ENCODE data around the gene SLC34A1. TPM values are rescaled to one million over a fixed set of nuclear protein-coding genes. Genes with fewer than 3 reads are reported as not detected.

Gene SLC34A1
- total and polyA plus RNA-seq, 2 experiments from 2014 or later, result not detected

GRCh38 chr5:177344891-177345290 lies 39.3 kb upstream of the SLC34A1 start:
- no peak overlapping the region for H3K4me3 ChIP-seq
- Mint-ChIP-seq H3K27me3 (ENCODE audit: insufficient read depth, low read depth, poor library complexity) (peaks cover 1% of the 10 kb centered on the region), H3K4me3 (no peak overlapping the region), H3K27ac (no peak overlapping the region), H3K4me1 (peaks cover 11% of the 10 kb centered on the region), H3K9me3 (no peaks in the 10 kb centered on the region), H3K36me3 (ENCODE audit: low read depth) (peaks cover 29% of the 10 kb centered on the region)
- H3K4me1 ChIP-seq (ENCODE audit: insufficient read depth), result no peaks in the 10 kb centered on the region; the same call in 1 of the 2 replicates
- no peak for DNase-seq (ENCODE audit: low spot score)
- H3K27me3 ChIP-seq (ENCODE audit: insufficient read depth), result no peaks in the 10 kb centered on the region
- no peak overlapping the region for H3K27ac ChIP-seq (ENCODE audit: low read depth)
- H4K20me1 ChIP-seq (replicated peaks; ENCODE audit: insufficient read depth), result peaks cover 29% of the 10 kb centered on the region
- TF ChIP-seq ZNF331 (CRISPR knock-in tag; IDR thresholded peaks at IDR 0.05; ENCODE audit: low read depth) (no peak), POLR2AphosphoS5 (IDR thresholded peaks at IDR 0.05; ENCODE audit: low read depth) (no peak), EZH2 (IDR thresholded peaks at IDR 0.05; ENCODE audit: low read depth, unreplicated experiment) (no peak), ZNF114 (CRISPR knock-in tag; IDR thresholded peaks at IDR 0.05) (no peak), STAT1 (IDR thresholded peaks at IDR 0.05; ENCODE audit: unreplicated experiment) (no peak), JUNB (IDR thresholded peaks at IDR 0.05; ENCODE audit: unreplicated experiment) (no peak), EZH2phosphoT487 (IDR thresholded peaks at IDR 0.05; ENCODE audit: unreplicated experiment) (no peak), ETS1 (IDR thresholded peaks at IDR 0.05) (no peak), NANOG (IDR thresholded peaks at IDR 0.05; ENCODE audit: borderline replicate concordance) (no peak), ZNF462 (CRISPR knock-in tag; IDR thresholded peaks at IDR 0.05) (no peak), CREB1 (CRISPR knock-in tag; IDR thresholded peaks at IDR 0.05; ENCODE audit: low read depth) (no peak)
- TF ChIP-seq, protein P1, sequence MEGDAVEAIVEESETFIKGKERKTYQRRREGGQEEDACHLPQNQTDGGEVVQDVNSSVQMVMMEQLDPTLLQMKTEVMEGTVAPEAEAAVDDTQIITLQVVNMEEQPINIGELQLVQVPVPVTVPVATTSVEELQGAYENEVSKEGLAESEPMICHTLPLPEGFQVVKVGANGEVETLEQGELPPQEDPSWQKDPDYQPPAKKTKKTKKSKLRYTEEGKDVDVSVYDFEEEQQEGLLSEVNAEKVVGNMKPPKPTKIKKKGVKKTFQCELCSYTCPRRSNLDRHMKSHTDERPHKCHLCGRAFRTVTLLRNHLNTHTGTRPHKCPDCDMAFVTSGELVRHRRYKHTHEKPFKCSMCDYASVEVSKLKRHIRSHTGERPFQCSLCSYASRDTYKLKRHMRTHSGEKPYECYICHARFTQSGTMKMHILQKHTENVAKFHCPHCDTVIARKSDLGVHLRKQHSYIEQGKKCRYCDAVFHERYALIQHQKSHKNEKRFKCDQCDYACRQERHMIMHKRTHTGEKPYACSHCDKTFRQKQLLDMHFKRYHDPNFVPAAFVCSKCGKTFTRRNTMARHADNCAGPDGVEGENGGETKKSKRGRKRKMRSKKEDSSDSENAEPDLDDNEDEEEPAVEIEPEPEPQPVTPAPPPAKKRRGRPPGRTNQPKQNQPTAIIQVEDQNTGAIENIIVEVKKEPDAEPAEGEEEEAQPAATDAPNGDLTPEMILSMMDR (conservative IDR thresholded peaks at IDR 0.05; ENCODE audit: low read depth in 2 of 2), result no peak
- TF ChIP-seq, protein P2, sequence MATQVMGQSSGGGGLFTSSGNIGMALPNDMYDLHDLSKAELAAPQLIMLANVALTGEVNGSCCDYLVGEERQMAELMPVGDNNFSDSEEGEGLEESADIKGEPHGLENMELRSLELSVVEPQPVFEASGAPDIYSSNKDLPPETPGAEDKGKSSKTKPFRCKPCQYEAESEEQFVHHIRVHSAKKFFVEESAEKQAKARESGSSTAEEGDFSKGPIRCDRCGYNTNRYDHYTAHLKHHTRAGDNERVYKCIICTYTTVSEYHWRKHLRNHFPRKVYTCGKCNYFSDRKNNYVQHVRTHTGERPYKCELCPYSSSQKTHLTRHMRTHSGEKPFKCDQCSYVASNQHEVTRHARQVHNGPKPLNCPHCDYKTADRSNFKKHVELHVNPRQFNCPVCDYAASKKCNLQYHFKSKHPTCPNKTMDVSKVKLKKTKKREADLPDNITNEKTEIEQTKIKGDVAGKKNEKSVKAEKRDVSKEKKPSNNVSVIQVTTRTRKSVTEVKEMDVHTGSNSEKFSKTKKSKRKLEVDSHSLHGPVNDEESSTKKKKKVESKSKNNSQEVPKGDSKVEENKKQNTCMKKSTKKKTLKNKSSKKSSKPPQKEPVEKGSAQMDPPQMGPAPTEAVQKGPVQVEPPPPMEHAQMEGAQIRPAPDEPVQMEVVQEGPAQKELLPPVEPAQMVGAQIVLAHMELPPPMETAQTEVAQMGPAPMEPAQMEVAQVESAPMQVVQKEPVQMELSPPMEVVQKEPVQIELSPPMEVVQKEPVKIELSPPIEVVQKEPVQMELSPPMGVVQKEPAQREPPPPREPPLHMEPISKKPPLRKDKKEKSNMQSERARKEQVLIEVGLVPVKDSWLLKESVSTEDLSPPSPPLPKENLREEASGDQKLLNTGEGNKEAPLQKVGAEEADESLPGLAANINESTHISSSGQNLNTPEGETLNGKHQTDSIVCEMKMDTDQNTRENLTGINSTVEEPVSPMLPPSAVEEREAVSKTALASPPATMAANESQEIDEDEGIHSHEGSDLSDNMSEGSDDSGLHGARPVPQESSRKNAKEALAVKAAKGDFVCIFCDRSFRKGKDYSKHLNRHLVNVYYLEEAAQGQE (IDR thresholded peaks at IDR 0.05; ENCODE audit: unreplicated experiment), result no peak
- H3F3A ChIP-seq (replicated peaks; ENCODE audit: low read depth), result no peaks in the 10 kb centered on the region
- H3K79me2 ChIP-seq (replicated peaks; ENCODE audit: insufficient read depth), result peaks cover 93% of the 10 kb centered on the region
- ATAC-seq, result no peak
- H3K9me2 ChIP-seq (ENCODE audit: insufficient read depth), result no peaks in the 10 kb centered on the region
- no peak overlapping the region for H3K4me2 ChIP-seq
- no peak overlapping the region for H2AFZ ChIP-seq
- H3K36me3 ChIP-seq (ENCODE audit: insufficient read depth), result peaks cover 12% of the 10 kb centered on the region; the same call in 1 of the 2 replicates

Measured in GM23338 (cell line).